HG03565 (cell line): Measurements from ENCODE around the gene SPRY4.
"Not testable (repeated sequence)": the region's sequence is repeated elsewhere in the genome, so short reads cannot be mapped to it uniquely, and the experiment has no call there.

Experiments
- ATAC-seq: cut with Tn5 transposase; IDR thresholded peaks from one replicate; pipeline ENCODE4 v1.9.1; 2021; ENCODE audit warnings: mild to moderate bottlenecking, moderate library complexity; ENCODE audit not compliant: unreplicated experiment

Gene SPRY4

GRCh38 chr5:142339781-142340180 is 15.0 kb upstream of the SPRY4 start:
- ATAC-seq = no peak

GRCh38 chr5:142334538-142334937 is 9.7 kb upstream of the SPRY4 start:
- no peak for ATAC-seq

- ATAC-seq = not testable (repeated sequence)
Measured at GRCh38 chr5:142333749-142334148, 8.9 kb upstream of the SPRY4 start.

GRCh38 chr5:142330444-142330843 is 5.6 kb upstream of the SPRY4 start:
- no peak for ATAC-seq

GRCh38 chr5:142330026-142330425 is 5.2 kb upstream of the SPRY4 start:
- no peak for ATAC-seq

GRCh38 chr5:142327111-142327842 is 2.5 kb upstream of the SPRY4 start:
- no peak for ATAC-seq

GRCh38 chr5:142326480-142326938 is 1.7 kb upstream of the SPRY4 start:
- no peak for ATAC-seq

- ATAC-seq = no peak
Measured at GRCh38 chr5:142325725-142326479, 1.1 kb upstream of the SPRY4 start.

- peak; percentile 40 for ATAC-seq
Measured at GRCh38 chr5:142324136-142324870, 518 bp downstream of the SPRY4 start.

- ATAC-seq = no peak
Measured at GRCh38 chr5:142323480-142324135, 1.2 kb downstream of the SPRY4 start.

- no peak for ATAC-seq
Measured at GRCh38 chr5:142322747-142323479, 1.9 kb downstream of the SPRY4 start.

- ATAC-seq = no peak
Measured at GRCh38 chr5:142322403-142322746, 2.4 kb downstream of the SPRY4 start.

- no peak for ATAC-seq
Measured at GRCh38 chr5:142320851-142321560, 3.8 kb downstream of the SPRY4 start.

- ATAC-seq = no peak
Measured at GRCh38 chr5:142320430-142320738, 4.4 kb downstream of the SPRY4 start.

- ATAC-seq = no peak
Measured at GRCh38 chr5:142319560-142320429, 5.0 kb downstream of the SPRY4 start.

GRCh38 chr5:142319105-142319504 is 5.7 kb downstream of the SPRY4 start:
- no peak for ATAC-seq

- ATAC-seq = no peak
Measured at GRCh38 chr5:142317753-142318152, 7.1 kb downstream of the SPRY4 start.

GRCh38 chr5:142317173-142317572 is 7.6 kb downstream of the SPRY4 start:
- ATAC-seq = no peak

GRCh38 chr5:142316681-142317080 is 8.1 kb downstream of the SPRY4 start:
- ATAC-seq = no peak
